GM18861 (cell line): ENCODE measurements around the gene MLIP.
A peak's percentile ranks its signal among the peaks of the same experiment; 100 is the strongest.

Source experiments
- ATAC-seq: cut with Tn5 transposase; IDR thresholded peaks from one replicate; pipeline ENCODE4 v1.9.1; 2021; ENCODE audit not compliant: unreplicated experiment

The MLIP gene

DNA sequence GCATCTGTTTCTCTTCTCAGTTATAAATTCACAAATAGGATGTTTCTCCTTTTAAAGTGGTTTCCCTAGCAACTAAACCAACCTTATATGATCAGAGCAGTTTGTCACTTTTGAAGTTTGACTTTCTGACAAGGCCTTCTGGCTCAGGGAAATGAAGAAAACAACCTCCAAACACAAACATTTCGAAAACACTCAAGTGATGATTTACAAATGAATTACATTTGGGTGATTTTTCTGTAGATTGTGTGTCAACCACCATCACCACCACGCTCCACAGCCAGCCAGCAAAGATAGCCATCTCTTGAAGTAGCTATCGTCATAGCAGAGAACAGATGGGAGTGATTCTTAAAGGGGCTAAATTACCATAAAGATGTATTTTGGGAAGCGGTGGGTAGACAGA, 16.5 kb upstream of the MLIP start:
- ATAC-seq: no peak

GRCh38 chr6:54095723-54096122, 15.5 kb upstream of the MLIP start:
- no peak for ATAC-seq

DNA sequence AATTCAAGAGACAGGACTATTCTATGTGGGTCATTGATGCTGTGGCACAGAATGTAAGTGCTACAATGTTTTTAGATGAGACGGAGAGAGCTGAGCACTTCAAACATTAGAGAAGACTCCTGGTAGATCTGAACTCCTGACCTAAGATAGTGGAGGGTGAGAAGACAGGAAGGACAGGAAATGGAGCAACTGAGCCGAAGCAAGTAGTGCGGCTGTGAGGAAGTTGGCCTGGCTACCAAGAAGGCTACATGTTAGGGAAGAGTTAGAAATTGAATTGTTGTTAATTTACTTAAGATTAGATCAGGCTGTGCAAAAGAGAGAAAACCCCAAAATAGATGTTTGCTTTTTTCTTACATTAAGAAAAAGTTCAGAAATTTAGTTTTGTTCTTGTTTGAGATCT, 14.4 kb upstream of the MLIP start:
- no peak for ATAC-seq

DNA sequence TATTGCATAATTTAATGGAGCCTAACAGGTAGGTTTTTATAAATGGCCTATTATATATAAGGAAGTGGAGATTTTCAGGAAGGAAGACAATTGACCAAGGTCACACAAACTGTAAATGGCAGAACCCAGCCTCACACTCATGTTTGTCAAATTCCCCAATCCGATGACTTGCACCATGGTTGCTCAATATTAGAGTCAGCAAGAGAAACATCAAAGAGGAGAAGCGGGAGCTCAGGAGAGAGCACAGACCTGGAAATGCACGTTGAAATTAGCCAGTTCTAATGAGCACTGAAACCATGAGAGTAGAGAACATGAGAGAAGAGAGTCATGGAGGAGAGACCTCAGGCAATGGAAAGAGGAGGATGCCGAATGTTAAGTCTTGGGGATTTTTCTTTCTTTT, 13.5 kb upstream of the MLIP start:
- ATAC-seq: no peak

DNA sequence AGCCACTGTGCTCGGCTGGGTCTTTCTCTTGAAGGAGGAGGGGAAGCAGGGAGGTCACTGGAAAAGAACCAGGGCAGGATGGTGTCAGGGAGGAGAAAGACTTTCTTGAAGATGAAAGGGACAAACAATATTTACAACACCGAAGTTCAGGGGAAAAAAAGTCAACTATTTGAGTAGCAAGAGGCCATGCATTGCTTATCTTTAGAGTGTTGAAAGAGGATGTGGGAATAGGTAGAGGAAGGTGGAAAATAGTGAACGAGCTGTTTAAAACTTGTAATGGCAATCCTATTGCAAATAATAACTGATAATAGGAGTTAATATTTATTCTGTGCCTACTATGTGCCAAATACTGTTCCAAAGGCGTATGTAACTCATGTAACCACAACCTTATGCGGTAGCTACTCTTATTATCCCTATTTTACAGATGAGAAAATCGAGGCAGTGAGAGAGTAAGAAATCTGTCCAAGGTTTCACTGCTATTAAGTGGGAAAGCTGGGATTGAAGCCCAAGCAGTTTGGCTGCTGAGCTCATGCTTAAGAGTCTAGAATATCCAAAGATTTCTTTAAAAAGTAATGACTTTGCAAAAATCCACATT, 12.7 kb upstream of the MLIP start:
- ATAC-seq: no peak

- ATAC-seq: no peak
Measured at GRCh38 chr6:54099225-54099624, 12.0 kb upstream of the MLIP start.

GRCh38 chr6:54100411-54101006, 10.7 kb upstream of the MLIP start:
- ATAC-seq: peak; percentile 95

DNA sequence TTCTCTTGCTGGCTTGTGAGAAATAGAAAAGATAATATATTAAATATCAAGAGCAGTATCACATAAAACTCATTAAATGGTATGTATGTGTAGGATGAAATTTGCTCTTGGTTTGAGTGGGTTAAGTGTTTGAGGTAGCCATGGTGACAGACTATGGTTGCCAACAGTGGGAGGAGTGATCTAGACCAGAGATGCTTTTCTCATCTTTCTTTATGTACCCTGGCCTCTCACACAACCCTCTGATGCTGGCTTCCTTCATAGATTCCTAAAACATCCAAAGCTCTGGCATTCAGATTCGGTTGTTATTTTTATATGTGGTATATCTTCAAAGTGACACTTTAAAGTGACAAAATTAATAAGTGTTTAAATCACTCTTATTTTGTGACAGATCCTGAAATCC, 9.0 kb upstream of the MLIP start:
- no peak for ATAC-seq

GRCh38 chr6:54103497-54103896, 7.7 kb upstream of the MLIP start:
- ATAC-seq: no peak

GRCh38 chr6:54106727-54107126, 4.5 kb upstream of the MLIP start:
- ATAC-seq: no peak

- ATAC-seq: no peak
Measured at GRCh38 chr6:54107470-54108090, 3.7 kb upstream of the MLIP start.

- ATAC-seq: no peak
Measured at GRCh38 chr6:54108271-54108670, 3.0 kb upstream of the MLIP start.

DNA sequence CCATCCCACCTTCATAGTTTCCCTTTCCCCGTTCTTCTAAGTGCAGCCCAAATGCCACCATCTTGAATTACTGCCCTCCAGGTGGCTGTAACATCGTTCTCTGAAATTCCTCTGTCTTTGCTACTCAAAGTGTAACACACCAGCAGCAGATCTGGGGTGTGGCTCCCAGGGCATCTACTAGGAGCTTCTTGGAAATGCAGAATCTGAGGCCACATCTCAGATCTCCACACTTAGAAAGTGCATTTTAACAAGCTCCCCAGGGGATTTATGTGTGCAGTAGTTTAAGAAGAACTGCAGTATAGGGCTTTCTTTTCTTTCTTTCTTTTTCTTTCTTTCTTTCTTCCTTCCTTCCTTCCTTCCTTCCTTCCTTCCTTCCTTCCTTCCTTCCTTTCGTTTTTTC, 1.7 kb upstream of the MLIP start:
- no peak for ATAC-seq

GRCh38 chr6:54112151-54112650, 958 bp downstream of the MLIP start:
- no peak for ATAC-seq

DNA sequence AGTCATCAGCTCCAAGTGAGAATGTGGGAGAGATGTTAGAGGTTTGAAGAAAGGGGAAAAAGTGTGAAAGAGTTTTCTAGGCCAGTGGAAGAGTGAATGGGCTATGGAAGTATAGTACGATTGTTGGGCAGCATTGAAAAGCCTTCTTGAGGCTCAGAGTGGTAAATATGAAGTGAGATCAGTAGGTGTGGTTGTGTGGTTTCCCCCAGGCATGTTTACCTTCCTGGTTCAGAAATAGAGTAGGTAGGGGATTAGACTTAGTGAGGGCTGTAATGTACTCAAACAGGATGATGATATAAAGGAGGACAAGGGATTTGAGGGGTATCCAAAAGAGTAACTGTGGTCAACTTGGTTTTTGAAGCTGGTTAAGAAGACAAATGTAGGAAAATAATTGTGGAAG, 3.7 kb downstream of the MLIP start:
- no peak for ATAC-seq

DNA sequence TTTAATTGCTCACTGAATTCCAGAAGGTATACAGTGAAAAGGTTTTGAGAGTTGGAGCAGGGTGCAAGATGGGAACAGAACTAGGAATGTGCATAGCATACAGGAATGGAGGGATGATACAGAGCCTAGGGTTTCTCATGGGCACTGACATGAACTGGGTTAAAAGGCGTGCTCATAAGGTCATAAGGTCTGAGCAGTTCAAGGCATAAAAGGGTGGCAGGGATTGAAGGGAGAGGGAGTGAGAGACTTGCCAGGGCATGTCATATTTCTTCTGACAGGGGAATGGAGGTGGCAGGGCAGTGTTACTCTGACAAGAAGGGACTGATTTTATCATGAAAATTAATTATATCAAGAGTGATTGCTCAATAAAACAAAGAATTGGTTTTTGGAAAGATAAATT, 4.7 kb downstream of the MLIP start:
- ATAC-seq: no peak

DNA sequence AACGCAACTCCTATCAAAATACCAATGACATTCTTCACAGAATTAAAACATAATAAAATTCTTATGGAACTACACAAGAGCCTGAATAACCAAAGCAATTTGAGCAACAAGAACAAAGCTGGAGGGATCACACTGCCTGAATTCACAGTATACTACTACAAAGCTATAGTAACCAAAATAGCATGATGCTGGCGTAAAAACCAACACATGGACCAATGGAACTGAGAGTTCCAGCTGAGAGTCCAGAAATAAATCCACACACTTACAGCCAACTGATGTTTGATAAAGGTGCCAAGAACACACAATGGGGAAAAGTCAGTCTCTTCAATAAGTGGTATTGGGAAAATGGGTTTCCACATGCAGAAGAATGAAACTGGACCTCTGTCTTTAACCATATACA, 6.9 kb downstream of the MLIP start:
- ATAC-seq: no peak

DNA sequence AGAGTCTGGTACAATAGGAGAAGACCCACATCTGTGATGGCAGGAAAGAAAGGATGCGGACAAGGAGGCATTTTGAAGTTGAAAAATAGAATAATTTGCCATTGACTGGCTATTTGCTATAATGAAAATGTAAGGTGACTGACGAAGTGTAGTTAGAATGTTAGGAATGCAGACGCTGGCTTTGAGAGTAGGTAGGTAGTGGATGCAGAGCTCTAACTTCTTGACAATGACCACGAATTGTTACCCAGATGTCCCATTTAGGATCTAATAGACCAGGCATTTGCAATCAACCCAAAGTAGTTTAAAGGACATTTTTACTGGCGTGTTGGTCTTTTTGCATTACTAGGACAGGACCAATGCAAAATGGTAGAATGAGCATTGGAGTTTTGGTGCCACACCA, 14.2 kb downstream of the MLIP start:
- no peak for ATAC-seq

- no peak for ATAC-seq
Measured at GRCh38 chr6:54130179-54130578, 18.9 kb downstream of the MLIP start.

GRCh38 chr6:54132587-54132986, 21.3 kb downstream of the MLIP start:
- no peak for ATAC-seq

- ATAC-seq: no peak
Measured at GRCh38 chr6:54133186-54133585, 21.9 kb downstream of the MLIP start.

GRCh38 chr6:54134935-54135334, 23.7 kb downstream of the MLIP start:
- ATAC-seq: no peak
